HUDEP-2 (cell line): ENCODE data around the gene ZNF580.

Experiments used
- DNase-seq, 76 experiments: peaks; one replicate each; lab custom pipeline; 2025; ENCODE audit not compliant: unreplicated experiment in 76 of 76; lab: John Stamatoyannopoulos, UW

Gene ZNF580

GRCh38 chr19:55605637-55606470 is 34.9 kb upstream of the ZNF580 start, which contains the start of gene ZNF865:
TSS of gene ZNF865 (plus strand) at chr19:55605647. CDS start at chr19:55613619, 7,972 bp downstream.
- DNase-seq: peak in 70 of 76 experiments; percentile 19 to 85 (median 66)

- DNase-seq: no peak
These were observed 34.4 kb upstream of the ZNF580 start for GRCh38 chr19:55606471-55606787.

- DNase-seq: no peak
These were observed 34.0 kb upstream of the ZNF580 start for GRCh38 chr19:55606817-55607216.

- no peak for DNase-seq
These were observed 31.5 kb upstream of the ZNF580 start for GRCh38 chr19:55609326-55609725.

GRCh38 chr19:55611300-55611982 is 29.4 kb upstream of the ZNF580 start:
- DNase-seq: no peak

- DNase-seq: no peak
These were observed 28.7 kb upstream of the ZNF580 start for GRCh38 chr19:55611983-55612645.

- DNase-seq: no peak
These were observed 27.4 kb upstream of the ZNF580 start for GRCh38 chr19:55613396-55613795.

- DNase-seq: no peak
These were observed 26.7 kb upstream of the ZNF580 start for GRCh38 chr19:55613930-55614710.

GRCh38 chr19:55614711-55615542 is 25.9 kb upstream of the ZNF580 start:
- DNase-seq: no peak

- DNase-seq: no peak
These were observed 25.0 kb upstream of the ZNF580 start for GRCh38 chr19:55615543-55616394.

GRCh38 chr19:55616395-55616875 is 24.4 kb upstream of the ZNF580 start:
- DNase-seq: no peak

GRCh38 chr19:55617426-55617825 is 23.4 kb upstream of the ZNF580 start:
- DNase-seq: no peak

- DNase-seq: no peak
These were observed 22.4 kb upstream of the ZNF580 start for GRCh38 chr19:55618426-55618825.

GRCh38 chr19:55619286-55619685 is 21.5 kb upstream of the ZNF580 start:
- no peak for DNase-seq

- no peak for DNase-seq
These were observed 20.2 kb upstream of the ZNF580 start for GRCh38 chr19:55620410-55621204.

GRCh38 chr19:55621205-55621672 is 19.6 kb upstream of the ZNF580 start:
- peak in 1 of 76 experiments; percentile 1 for DNase-seq

GRCh38 chr19:55621673-55622231 is 19.1 kb upstream of the ZNF580 start:
- DNase-seq: no peak
